D721Med (cell line): ENCODE results near the gene PXDN.

Experiments used
- DNase-seq: peaks from one replicate; pipeline ENCODE4 v3.0.0; 2011; ENCODE audit warnings: low spot score; ENCODE audit not compliant: insufficient read length
- FAIRE-seq: peaks from 2 replicates; lab custom pipeline; 2011; peaks lifted over from hg19 to GRCh38; lab: Jason Lieb, UNC
- CTCF ChIP-seq: IDR thresholded peaks from 2 replicates; pipeline ENCODE4 v1.5.1; 2012; ENCODE audit warnings: mild to moderate bottlenecking, control low read depth; ENCODE audit not compliant: insufficient read depth; ENCODE audit errors: missing control alignments

PXDN gene

GRCh38 chr2:1676091-1676912, 68.0 kb downstream of the PXDN start:
- FAIRE-seq, result no peak
- no peak for TF ChIP-seq CTCF

GRCh38 chr2:1675633-1676032, 68.7 kb downstream of the PXDN start:
- no peak for FAIRE-seq
- no peak for TF ChIP-seq CTCF
- no peak for DNase-seq

More at GRCh38 chr2:1676091-1676912, 68.0 kb downstream of the PXDN start:
- DNase-seq, result no peak

GRCh38 chr2:1674766-1675397, 69.4 kb downstream of the PXDN start:
- FAIRE-seq, result no peak
- no peak for TF ChIP-seq CTCF
- no peak for DNase-seq

GRCh38 chr2:1674276-1674675, 70.0 kb downstream of the PXDN start:
- FAIRE-seq, result no peak
- no peak for DNase-seq
- TF ChIP-seq CTCF, result no peak

- FAIRE-seq, result no peak
- no peak for TF ChIP-seq CTCF
- no peak for DNase-seq
These were observed 71.0 kb downstream of the PXDN start for GRCh38 chr2:1673160-1673944.

- FAIRE-seq, result no peak
These were observed 71.6 kb downstream of the PXDN start for GRCh38 chr2:1672738-1673137.

More at GRCh38 chr2:1672738-1673137, 71.6 kb downstream of the PXDN start:
- no peak for TF ChIP-seq CTCF
- no peak for DNase-seq
